Stimulated activated CD4-positive, alpha-beta T cell treated with anti-CD3 and anti-CD28 coated beads, Interleukin-1b, Interleukin-23, amount 100 ng/mL, for 1 hour (primary cell): ENCODE data around the gene LMAN1L.

Source experiments
- DNase-seq, 2 donors: peaks; one replicate each; pipeline ENCODE4 v3.0.0-alpha.2; 2020; ENCODE audit warnings: low read depth in 2 of 2

Gene LMAN1L

GRCh38 chr15:74816624-74817369 lies 4.2 kb downstream of the LMAN1L start:
- no peak for DNase-seq

- no peak for DNase-seq
Measured at GRCh38 chr15:74817370-74817737, 4.7 kb downstream of the LMAN1L start.

- no peak for DNase-seq
Measured at GRCh38 chr15:74820056-74820455, 7.4 kb downstream of the LMAN1L start.

- DNase-seq, result no peak
Measured at GRCh38 chr15:74821091-74821789, 8.6 kb downstream of the LMAN1L start.

GRCh38 chr15:74821790-74822158 lies 9.1 kb downstream of the LMAN1L start:
- no peak for DNase-seq

GRCh38 chr15:74822233-74822632 lies 9.6 kb downstream of the LMAN1L start:
- no peak for DNase-seq

GRCh38 chr15:74823324-74823723 lies 10.7 kb downstream of the LMAN1L start:
- no peak for DNase-seq

GRCh38 chr15:74824976-74825375 lies 12.3 kb downstream of the LMAN1L start:
- no peak for DNase-seq

- no peak for DNase-seq
Measured at GRCh38 chr15:74825866-74826265, 13.2 kb downstream of the LMAN1L start.

- DNase-seq, result peak in 1 of 2 donors; percentile 24
Measured at GRCh38 chr15:74826364-74826819, 13.8 kb downstream of the LMAN1L start, which contains the start of gene CPLX3. TSS of gene CPLX3 (plus strand) at chr15:74826627. CDS start at chr15:74826704, 77 bp downstream.

- DNase-seq, result no peak
Measured at GRCh38 chr15:74826921-74827320, 14.3 kb downstream of the LMAN1L start.

GRCh38 chr15:74827614-74828013 lies 15.0 kb downstream of the LMAN1L start:
- DNase-seq, result no peak

- DNase-seq, result no peak
Measured at GRCh38 chr15:74828835-74829234, 16.2 kb downstream of the LMAN1L start.

GRCh38 chr15:74829486-74829885 lies 16.9 kb downstream of the LMAN1L start:
- DNase-seq, result no peak

- DNase-seq, result no peak
Measured at GRCh38 chr15:74829991-74830390, 17.4 kb downstream of the LMAN1L start.

GRCh38 chr15:74830868-74831267 lies 18.2 kb downstream of the LMAN1L start:
- DNase-seq, result no peak

GRCh38 chr15:74831813-74832495 lies 19.3 kb downstream of the LMAN1L start:
- no peak for DNase-seq

GRCh38 chr15:74832826-74833225 lies 20.2 kb downstream of the LMAN1L start:
- DNase-seq, result no peak

GRCh38 chr15:74833376-74834107 lies 20.9 kb downstream of the LMAN1L start:
- no peak for DNase-seq

GRCh38 chr15:74835312-74835823 lies 22.7 kb downstream of the LMAN1L start:
- peak in 1 of 2 donors; percentile 34 for DNase-seq

- DNase-seq, result no peak
Measured at GRCh38 chr15:74836846-74837245, 24.2 kb downstream of the LMAN1L start.
